Suprapubic skin (tissue), 3 donors: ENCODE results near the gene MAPK4.

Experiments used
- CTCF ChIP-seq, 2 donors: fragments of 200-600 bp in 1 of 2; fragments of 450-650 bp in 1 of 2; sonication (generic) in 1 of 2; IDR thresholded peaks; one replicate each; pipeline ENCODE4 v1.5.1; 2016 to 2019; ENCODE audit warnings: antibody characterized with exemption in 2 of 2, mild to moderate bottlenecking in 1 of 2, moderate library complexity in 1 of 2
- POLR2AphosphoS5 ChIP-seq, 3 donors: sonication (generic); formaldehyde crosslinking; IDR thresholded peaks; one replicate each; pipeline ENCODE4 v1.6.1; 2017; ENCODE audit warnings: antibody characterized with exemption in 3 of 3

- TF ChIP-seq CTCF (IDR thresholded peaks at IDR 0.05) (no peak), POLR2AphosphoS5 (IDR thresholded peaks at IDR 0.05) (no peak)
Measured at GRCh38 chr18:50623694-50624352, 63.9 kb downstream of the MAPK4 start.
